SU-DHL-6 (cell line): ENCODE measurements around the gene PRICKLE1.

Experiments used
- EZH2phosphoT487 ChIP-seq: fragments of 200-600 bp; sonication (generic), shearing (Covaris generic); conservative IDR thresholded peaks from 2 replicates; pipeline ENCODE4 v1.6.1; 2018; ENCODE audit warnings: mild to moderate bottlenecking, antibody characterized with exemption, low read length, moderate library complexity, mixed read lengths
- TF ChIP-seq, protein P1 (sequence below): fragments of 200-600 bp; sonication (generic); IDR thresholded peaks from one replicate; pipeline ENCODE4 v1.5.1; 2017; ENCODE audit warnings: antibody characterized with exemption, mild to moderate bottlenecking, low read length, moderate library complexity; ENCODE audit not compliant: insufficient read depth, poor library complexity, severe bottlenecking

DNA sequence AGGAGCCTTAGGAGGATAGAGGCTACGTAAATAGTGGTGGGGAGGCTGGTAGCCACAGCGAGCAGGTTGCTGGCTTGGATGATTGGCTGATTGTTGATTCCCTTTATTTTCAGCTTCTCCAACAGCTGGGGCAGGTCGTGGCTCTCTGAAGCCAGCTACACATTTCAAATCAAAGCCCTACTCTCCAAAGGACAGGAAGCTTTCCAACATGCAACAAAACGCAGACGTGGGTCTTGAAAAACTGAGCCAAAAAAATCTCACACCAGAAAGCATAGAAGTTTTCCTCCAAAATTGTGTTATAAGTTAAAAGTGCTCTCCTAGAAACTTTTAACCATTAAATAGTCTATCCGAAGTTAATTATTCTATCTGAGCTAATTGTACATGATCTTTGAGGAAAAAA lies 37.6 kb upstream of the PRICKLE1 start:
- TF ChIP-seq, protein P1, sequence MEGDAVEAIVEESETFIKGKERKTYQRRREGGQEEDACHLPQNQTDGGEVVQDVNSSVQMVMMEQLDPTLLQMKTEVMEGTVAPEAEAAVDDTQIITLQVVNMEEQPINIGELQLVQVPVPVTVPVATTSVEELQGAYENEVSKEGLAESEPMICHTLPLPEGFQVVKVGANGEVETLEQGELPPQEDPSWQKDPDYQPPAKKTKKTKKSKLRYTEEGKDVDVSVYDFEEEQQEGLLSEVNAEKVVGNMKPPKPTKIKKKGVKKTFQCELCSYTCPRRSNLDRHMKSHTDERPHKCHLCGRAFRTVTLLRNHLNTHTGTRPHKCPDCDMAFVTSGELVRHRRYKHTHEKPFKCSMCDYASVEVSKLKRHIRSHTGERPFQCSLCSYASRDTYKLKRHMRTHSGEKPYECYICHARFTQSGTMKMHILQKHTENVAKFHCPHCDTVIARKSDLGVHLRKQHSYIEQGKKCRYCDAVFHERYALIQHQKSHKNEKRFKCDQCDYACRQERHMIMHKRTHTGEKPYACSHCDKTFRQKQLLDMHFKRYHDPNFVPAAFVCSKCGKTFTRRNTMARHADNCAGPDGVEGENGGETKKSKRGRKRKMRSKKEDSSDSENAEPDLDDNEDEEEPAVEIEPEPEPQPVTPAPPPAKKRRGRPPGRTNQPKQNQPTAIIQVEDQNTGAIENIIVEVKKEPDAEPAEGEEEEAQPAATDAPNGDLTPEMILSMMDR: no peak
- TF ChIP-seq EZH2phosphoT487: no peak
